Measurements from ENCODE around the gene CLEC17A. TPM values are rescaled to one million over a fixed set of nuclear protein-coding genes. Genes with fewer than 3 reads are reported as not detected.
A peak's percentile ranks its signal among the peaks of the same experiment; 100 is the strongest.
"Not testable (repeated sequence)": the region's sequence is repeated elsewhere in the genome, so short reads cannot be mapped to it uniquely, and the experiment has no call there.

Gene CLEC17A
- total RNA-seq, 1 donor from 2014 or later: not detected

DNA sequence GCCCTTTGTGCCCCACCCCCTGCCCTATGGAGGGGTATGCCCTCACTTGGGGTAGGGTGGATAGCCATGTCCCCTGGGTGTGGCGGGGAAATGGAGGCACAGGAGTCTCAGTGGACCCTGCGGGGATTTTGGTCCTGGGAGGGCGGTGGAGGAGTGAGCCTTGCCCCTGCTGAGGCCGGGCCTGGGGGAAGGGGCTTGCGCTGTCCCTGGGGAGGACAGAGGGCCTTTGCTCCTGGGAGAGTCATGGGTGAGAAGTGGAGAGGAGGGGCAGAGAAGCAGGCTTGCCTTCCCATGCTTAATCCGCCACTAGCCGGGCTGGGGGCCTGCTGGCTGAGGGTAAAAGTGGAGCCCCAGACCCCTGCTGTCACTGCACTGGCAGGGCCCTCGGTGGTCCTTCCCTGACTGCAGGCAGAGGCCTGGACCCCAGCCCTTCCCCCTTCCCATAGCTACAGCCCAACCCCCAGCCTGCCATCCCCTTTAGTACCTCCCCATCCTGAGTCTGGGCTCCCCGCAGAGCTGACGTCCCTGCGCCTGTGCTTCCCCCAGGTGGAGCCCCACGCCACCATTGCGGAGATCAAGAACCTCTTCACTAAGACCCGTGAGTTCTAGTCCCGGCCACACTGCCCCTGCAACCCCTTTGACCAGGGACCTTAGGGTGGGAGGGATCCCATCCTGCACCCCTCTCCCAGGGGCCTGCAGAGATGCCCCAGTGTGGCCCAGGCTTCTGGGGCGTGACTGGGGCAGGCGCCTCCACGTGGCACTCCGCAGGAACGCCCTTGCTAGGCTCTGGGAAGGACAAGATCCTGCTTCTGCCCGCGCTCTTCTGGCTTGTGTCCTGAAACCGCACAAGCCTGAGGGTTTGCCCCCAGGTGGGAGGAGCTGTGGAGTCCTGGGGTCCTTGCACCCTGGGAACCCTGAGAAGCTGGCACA lies 20.0 kb upstream of the CLEC17A start:
- H3K4me1 Mint-ChIP-seq: peaks cover 16% of the 10 kb centered on the region

DNA sequence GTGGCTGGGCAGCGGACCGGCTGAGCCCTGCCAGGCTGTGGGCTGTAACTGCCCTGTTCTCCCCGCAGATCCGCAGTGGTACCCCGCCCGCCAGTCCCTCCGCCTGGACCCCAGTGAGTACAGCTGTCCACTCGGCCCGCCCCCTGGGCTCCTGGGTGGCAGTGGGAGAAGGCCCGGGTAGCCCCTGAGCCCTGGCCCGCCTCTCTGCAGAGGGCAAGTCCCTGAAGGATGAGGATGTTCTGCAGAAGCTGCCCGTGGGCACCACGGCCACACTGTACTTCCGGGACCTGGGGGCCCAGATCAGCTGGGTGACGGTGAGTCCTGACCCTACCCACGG lies 19.3 kb upstream of the CLEC17A start:
- Mint-ChIP-seq H3K4me3 (no peak overlapping the region), H3K4me1 (peaks cover 15% of the 10 kb centered on the region), H3K9me3 (no peaks in the 10 kb centered on the region), H3K27ac (no peak overlapping the region), H3K27me3 (ENCODE audit: low read depth) (no peaks in the 10 kb centered on the region), H3K36me3 (peaks cover 9% of the 10 kb centered on the region)
- DNase-seq (ENCODE audit: low spot score in 2 of 2, unreplicated experiment in 2 of 2): no peak
- TF ChIP-seq, protein P1, sequence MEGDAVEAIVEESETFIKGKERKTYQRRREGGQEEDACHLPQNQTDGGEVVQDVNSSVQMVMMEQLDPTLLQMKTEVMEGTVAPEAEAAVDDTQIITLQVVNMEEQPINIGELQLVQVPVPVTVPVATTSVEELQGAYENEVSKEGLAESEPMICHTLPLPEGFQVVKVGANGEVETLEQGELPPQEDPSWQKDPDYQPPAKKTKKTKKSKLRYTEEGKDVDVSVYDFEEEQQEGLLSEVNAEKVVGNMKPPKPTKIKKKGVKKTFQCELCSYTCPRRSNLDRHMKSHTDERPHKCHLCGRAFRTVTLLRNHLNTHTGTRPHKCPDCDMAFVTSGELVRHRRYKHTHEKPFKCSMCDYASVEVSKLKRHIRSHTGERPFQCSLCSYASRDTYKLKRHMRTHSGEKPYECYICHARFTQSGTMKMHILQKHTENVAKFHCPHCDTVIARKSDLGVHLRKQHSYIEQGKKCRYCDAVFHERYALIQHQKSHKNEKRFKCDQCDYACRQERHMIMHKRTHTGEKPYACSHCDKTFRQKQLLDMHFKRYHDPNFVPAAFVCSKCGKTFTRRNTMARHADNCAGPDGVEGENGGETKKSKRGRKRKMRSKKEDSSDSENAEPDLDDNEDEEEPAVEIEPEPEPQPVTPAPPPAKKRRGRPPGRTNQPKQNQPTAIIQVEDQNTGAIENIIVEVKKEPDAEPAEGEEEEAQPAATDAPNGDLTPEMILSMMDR (IDR thresholded peaks at IDR 0.05; ENCODE audit: unreplicated experiment): no peak

More for the DNA sequence above, 20.0 kb upstream of the CLEC17A start:
- H3K4me3 Mint-ChIP-seq: no peak overlapping the region
- no peak for DNase-seq (ENCODE audit: low spot score in 2 of 2, unreplicated experiment in 2 of 2)
- TF ChIP-seq, protein P1 (IDR thresholded peaks at IDR 0.05; ENCODE audit: unreplicated experiment): no peak
- no peaks in the 10 kb centered on the region for H3K27me3 Mint-ChIP-seq (ENCODE audit: low read depth)
- H3K27ac Mint-ChIP-seq: peak overlapping the region; percentile 6
- no peaks in the 10 kb centered on the region for H3K9me3 Mint-ChIP-seq
- peaks cover 5% of the 10 kb centered on the region for H3K36me3 Mint-ChIP-seq

DNA sequence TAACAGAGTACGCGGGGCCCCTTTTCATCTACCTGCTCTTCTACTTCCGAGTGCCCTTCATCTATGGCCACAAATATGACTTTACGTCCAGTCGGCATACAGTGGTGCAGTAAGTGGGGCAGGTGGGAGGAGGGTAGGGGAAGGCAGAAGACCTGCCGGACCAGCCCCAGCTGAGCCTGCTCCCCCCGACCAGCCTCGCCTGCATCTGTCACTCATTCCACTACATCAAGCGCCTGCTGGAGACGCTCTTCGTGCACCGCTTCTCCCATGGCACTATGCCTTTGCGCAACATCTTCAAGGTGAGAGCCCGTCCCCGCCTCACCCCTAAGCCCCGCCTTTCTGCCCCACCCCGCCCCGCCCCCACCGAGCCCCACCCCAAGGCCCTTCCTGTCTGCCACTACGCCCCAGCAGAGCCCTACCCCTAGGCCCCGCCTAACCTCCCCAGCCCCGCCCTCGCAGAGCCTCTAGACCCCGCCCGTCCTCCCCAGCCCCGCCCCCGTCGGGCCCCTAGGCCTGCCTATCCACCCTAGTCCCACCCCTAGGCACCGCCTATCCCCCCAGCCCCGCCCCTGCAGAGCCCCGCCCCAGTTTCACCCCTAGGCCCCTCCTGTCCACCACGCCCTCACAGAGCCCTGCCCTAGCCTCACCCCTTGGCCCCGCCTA lies 18.8 kb upstream of the CLEC17A start:
- H3K27ac Mint-ChIP-seq: no peak overlapping the region
- no peak overlapping the region for H3K4me3 Mint-ChIP-seq
- peaks cover 12% of the 10 kb centered on the region for H3K4me1 Mint-ChIP-seq
- H3K36me3 Mint-ChIP-seq: peaks cover 10% of the 10 kb centered on the region
- no peak for DNase-seq (ENCODE audit: low spot score in 2 of 2, unreplicated experiment in 2 of 2)
- no peaks in the 10 kb centered on the region for H3K9me3 Mint-ChIP-seq
- H3K27me3 Mint-ChIP-seq (ENCODE audit: low read depth): no peaks in the 10 kb centered on the region
- TF ChIP-seq, protein P1 (IDR thresholded peaks at IDR 0.05; ENCODE audit: unreplicated experiment): no peak

DNA sequence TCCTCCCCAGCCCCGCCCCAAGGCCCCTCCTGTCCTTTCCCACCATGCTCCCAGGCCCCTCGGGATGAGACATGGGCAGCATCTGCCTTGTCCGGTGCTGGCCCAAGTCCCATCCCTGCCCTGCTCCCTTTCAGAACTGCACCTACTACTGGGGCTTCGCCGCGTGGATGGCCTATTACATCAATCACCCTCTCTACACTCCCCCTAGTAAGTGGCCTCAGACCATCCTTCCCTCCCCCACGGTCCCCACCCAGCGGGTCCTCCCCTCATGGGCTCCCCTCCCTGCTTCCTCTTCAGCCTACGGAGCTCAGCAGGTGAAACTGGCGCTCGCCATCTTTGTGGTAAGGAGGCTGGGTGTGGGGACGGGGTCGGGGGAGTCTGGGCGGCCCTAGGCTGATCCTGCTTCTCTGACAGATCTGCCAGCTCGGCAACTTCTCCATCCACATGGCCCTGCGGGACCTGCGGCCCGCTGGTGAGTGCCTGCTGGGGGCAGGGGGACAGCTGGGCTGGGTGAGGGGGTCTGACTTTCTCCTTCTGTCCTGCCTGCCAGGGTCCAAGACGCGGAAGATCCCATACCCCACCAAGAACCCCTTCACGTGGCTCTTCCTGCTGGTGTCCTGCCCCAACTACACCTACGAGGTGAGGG lies 18.1 kb upstream of the CLEC17A start:
- H3K36me3 Mint-ChIP-seq; H3K27ac Mint-ChIP-seq; H3K27me3 Mint-ChIP-seq (ENCODE audit: low read depth); H3K4me3 Mint-ChIP-seq; DNase-seq (ENCODE audit: low spot score in 2 of 2, unreplicated experiment in 2 of 2); H3K9me3 Mint-ChIP-seq; H3K4me1 Mint-ChIP-seq: not testable (repeated sequence)

DNA sequence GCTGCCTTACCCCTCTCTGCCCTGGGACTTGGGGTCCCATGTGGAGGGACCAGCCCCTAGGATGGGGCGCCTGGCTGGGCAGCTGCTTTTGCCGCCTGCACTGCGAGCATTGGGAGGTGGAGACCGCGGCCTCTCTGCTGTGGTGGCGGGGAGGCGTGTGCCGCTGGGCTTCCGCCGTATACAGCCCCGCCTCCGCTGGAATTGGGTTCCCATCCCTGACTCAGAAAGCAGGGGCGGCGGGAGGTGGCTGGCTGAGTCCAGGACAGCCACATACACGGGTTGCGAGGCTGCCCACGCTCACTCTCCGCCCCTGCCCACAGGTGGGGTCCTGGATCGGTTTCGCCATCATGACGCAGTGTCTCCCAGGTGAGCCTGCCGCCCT lies 17.6 kb upstream of the CLEC17A start:
- H3K9me3 Mint-ChIP-seq: no peaks in the 10 kb centered on the region
- no peak overlapping the region for H3K27ac Mint-ChIP-seq
- DNase-seq (ENCODE audit: low spot score in 2 of 2, unreplicated experiment in 2 of 2): no peak
- no peak overlapping the region for H3K4me3 Mint-ChIP-seq
- TF ChIP-seq, protein P1 (IDR thresholded peaks at IDR 0.05; ENCODE audit: unreplicated experiment): no peak
- no peaks in the 10 kb centered on the region for H3K27me3 Mint-ChIP-seq (ENCODE audit: low read depth)
- peaks cover 10% of the 10 kb centered on the region for H3K36me3 Mint-ChIP-seq
- H3K4me1 Mint-ChIP-seq: peaks cover 9% of the 10 kb centered on the region
